Measurements from ENCODE around the gene TGFB1.
"Not testable (repeated sequence)": the region's sequence is repeated elsewhere in the genome, so short reads cannot be mapped to it uniquely, and the experiment has no call there.

TGFB1 gene

DNA sequence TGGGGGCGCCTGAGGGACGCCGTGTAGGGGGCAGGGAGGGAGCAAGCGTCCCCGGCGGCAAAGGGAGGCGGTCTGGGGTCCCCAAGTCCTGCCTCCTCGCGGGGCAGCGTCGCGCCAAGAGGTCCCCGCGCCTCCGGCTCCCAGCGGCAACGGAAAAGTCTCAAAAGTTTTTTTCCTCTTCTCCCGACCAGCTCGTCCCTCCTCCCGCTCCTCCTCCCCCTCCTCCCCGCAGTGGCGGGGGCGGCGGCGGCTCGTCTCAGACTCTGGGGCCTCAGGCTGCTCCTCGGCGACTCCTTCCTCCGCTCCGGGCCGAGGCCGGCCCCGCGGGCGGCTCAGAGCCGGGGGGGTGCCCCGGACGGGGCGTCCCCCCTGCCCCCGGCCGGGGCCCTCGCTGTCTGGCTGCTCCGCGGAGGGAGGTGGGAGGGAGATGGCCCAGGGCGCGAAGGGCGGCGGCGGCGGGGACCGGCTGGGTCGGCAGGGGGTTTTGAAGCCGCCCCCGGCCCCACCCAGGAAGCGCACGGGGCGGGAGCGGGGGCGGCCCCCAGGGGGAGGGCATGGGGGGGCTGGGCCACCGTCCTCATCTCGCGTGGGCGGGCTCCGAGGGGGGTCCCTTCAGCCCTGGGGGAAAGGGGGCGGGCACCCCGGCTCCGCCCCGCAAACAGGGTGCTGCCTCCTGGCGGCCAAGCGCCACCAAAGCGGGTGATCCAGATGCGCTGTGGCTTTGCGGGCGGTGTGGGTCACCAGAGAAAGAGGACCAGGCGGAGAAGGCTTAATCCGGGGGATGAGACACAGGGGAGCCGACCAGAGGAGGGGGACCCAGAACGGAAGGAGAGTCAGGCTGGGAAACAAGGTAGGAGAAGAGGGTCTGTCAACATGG lies at the start of gene TGFB1:
TSS of gene TGFB1 (minus strand) at position 457 of the 877 bp plus-strand sequence. CDS start 878 bp downstream, outside the sequence.
- peak in 2 of 3 experiments; percentile 42 to 67 for DNase-seq

DNA sequence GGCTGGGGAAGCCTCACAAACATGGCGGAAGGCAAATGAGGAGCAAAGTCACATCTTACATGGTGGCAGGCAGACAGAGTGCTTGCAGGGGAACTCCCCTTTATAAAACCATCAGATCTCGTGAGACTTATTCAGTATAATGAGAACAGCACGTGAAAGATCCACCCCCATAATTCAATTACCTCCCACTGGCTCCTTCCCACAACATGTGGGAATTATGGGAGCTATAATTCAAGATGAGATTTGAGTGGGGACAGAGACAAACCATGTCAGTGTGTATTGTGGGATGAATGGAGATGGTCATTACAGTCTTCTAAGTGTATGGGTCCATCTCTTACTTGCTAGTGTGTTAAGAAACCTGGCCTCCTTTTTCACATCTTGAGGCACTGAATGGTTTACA lies 48.3 kb upstream of the TGFB1 start:
- no peak for DNase-seq

DNA sequence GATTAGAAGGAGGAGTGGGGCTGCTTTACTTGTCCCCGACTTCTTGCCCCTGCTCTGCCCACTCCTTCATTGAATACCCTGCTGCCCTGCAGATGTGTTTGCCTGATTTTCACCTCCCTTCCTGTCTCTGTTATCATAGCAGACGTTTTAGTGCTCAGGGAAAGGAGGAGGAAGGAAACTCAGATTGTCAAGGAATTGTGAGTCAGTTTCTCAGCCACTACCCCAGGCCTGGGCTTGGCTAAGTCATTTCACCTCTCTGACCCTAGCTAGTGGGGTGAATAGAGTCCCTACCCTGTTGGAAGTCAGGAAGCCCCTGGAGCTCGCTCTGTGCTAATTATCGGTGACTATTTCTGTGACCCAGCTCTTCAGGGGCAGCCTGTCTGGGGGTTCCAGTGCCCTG lies 47.8 kb upstream of the TGFB1 start:
- DNase-seq = no peak

DNA sequence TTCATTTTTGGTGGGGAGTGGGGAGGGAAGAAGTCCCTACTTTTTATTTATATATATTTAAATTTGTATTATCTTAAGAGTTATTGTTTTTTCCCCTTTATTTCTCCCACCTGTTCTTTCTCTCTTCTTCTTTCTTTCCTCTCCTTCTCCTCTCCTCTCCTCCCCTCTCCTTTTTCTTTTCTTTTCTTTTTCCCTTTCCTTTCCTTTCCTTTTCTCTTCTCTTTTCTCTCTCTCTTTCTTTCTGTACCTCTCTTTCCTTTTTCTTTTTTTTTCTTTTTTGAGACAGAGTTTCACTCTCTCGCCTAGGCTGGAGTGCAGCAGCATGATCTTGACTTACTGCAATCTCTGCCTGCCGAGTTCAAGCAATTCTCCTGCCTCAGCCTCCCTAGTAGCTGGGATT lies 45.8 kb upstream of the TGFB1 start:
- DNase-seq = no peak

DNA sequence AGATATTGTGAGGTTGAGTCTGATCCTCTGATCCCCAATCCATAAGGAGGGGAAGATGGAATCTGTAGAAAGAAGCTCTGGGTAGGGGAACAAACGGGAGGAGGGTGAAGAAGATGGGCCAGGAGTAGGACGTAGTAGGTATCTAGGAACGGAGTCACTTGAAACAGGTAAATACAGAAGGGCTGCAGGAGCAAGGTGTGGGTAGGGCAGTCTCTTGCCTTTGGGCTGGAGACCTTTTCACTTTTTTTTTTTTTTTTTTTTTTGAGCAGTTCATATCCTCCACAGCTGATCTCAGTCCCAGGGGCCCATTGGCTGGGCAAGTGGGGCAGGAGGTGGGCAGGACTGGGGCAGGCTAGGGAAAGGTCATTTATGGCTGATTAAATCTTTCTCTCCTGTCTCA lies 45.4 kb upstream of the TGFB1 start:
- no peak for DNase-seq

DNA sequence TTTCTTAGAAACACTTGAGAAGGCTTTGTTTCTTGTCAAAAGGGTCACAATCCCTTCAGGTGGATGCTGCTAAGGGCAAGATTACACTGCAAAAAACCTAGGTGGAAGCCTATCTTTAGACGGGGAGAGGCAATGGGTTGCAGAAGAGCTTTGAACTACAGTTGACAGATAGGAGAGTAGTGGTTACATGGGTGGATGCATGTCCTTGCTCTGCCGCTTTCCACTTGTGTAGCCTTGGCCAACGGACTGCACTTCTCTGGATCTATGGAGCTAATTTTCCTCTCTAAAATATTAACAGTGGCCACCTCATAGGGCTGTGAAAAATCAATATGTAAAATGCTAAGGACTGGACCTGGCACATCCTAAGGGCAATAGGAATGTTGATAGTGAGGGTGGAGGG lies 44.9 kb upstream of the TGFB1 start:
- peak in 1 of 3 experiments; percentile 13 for DNase-seq

DNA sequence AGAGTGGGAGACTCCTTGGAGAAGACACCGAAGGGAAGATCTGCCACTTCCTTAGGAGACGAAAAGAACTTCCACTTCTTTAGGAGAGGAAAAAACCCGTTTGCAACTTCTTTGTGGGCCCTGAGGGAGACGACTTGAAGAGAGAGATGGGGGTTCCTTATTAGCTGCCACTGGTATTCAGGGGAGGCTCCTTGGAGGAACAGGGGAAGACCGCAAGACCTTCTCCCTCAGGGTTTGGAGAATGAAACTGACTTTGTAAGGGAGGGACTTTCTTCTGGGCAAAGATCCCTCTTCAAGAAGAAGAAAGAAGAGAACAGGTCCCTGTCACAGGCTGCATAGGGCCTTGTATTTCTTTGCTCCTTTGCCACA lies 44.3 kb upstream of the TGFB1 start:
- DNase-seq = no peak

DNA sequence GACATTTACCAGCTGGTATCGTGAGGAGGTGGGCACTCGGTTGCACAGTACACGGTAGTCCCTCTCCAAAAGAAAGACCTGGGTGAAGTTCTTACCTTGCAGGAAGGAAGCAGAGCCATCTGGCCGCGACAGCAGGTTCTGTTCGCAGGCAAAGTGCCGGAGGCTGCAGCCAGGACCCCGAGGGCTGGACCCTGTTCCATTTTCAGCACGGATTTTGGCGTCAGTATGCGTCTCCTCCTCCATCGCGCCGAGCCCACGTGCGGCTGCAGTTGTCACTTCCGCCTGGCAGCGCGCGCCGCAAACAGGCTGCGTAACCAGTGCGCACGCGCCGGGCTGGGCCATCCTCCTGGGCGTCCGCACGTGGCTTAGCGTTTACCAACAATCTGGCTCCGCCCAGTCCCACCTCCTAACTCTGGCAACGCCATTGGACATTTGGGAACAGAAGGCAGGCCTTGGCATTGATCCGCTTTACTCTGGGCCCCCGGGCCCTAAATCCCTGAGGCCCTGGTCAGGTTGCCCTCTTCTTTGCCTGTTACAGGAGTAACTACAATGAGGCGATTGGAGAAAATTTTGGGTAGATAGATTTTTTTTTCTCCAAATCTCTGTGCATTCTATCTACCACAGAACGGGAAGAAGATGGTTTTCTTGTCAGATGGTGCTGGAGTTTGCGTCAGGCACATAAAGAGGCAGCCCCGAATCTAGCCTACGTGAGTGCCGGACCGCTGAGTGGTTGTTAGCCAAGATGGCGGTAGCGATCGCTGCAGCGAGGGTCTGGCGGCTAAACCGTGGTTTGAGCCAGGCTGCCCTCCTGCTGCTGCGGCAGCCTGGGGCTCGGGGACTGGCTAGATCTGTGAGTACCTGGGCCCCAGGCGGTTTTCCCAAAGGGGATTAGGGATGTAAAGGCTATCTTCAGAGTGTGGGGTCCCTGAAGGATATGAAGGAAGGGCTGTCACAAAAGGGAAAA lies 43.6 kb upstream of the TGFB1 start, which contains the start of the genes BCKDHA and EXOSC5:
TSS of gene BCKDHA (plus strand) at position 733 of the 964 bp plus-strand sequence. CDS start at position 743, 10 bp downstream.
TSS of gene EXOSC5 (minus strand) at position 274 of the 964 bp plus-strand sequence. CDS start at position 243, 31 bp downstream.
- peak; percentile 99 to 100 (median 100) for DNase-seq

DNA sequence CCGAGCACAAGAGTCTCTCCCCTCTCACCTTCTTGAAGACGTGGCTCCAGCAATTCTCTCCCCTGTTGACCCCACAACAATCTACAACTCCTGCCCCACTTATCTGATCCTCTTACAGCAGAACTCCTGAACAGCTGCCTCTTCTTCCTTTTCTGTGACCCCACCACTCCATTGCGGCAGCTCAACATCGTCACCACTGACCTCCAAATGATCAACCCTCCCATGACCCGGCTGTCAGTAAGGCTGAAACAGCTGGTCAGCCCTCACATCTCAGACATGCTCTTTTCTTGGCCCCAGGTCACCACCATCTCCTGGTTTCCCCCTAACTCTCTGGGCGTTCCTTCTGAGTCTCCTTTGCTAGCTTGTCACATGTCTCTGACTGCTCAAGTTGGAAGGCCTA lies 41.6 kb upstream of the TGFB1 start:
- no peak for DNase-seq

DNA sequence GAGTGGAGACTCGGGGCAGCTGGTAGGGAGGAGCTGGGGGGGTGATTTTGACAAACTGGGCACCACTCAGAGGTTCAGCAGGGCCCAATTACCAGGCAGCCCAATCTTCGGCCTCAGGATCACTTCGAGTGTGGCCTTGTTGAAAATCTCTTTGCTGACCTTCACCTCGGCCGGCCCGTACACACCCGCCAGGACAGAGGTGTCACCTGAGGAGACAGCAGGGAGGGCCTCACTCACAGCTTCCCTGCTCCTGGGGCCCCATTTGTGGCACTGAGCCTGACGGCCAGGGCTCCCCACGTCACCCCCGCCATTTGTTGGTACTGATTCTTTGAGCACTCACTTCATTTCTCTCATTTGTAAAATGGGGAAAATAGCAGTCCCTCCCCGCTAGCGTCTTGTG lies 39.1 kb upstream of the TGFB1 start:
- DNase-seq = no peak

DNA sequence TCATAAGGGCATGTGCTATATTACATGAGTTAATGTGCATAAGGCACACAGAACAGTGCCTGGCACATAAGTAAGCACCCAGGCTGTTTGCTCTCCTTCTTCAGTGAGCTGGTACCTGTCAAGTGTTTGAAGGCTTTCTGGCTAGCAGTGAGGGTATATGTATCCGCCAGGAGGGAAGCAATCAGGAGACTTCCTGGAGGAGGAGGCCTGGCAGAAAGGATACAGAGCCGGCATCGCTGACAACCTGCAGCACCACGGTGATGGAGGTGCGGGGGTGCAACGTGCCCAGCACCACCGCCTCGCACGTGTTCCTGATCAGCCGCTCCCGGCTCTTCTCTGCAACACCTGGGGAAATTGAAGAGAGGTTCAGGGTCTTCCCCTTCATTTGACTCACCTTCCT lies 37.9 kb upstream of the TGFB1 start:
- DNase-seq = no peak

DNA sequence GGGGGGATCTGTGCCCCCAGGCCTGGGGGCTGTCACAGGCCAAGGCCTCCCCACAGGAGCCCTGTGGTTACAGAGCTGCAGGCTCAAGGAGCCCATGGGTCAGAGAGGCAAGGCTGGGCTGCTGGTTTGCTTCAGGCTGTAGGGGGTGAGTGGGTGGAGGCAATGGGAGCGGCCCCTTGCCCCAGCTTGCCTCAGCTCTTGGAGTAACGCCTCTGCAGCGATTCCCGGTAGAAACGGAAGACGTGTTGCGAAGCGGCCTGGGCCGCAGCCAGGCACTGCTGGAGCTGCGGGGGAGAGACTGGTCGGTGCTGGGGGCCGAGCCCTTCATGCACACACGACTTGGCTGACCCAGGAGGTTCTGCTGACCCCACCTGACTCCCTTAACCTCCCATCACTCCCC lies 32.7 kb upstream of the TGFB1 start:
- no peak for DNase-seq

DNA sequence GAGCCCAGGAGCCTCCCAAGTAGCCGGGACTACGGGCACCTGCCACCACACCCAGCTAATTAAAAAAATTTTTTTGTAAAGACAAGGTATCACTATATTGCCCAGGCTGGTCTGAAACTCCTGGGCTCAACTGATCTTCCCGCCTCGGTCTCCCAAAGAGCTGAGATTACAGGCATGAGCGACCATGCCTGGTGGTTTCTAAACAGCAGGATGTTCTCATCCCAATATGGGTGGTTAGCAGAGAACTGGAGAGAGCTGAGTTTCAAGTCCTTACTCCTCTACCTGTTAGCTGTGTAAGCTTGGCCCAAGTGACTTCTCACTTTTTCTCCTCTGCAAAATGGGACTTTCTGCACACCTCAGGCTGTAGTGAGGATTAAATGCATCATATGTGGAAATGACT lies 30.6 kb upstream of the TGFB1 start:
- no peak for DNase-seq

DNA sequence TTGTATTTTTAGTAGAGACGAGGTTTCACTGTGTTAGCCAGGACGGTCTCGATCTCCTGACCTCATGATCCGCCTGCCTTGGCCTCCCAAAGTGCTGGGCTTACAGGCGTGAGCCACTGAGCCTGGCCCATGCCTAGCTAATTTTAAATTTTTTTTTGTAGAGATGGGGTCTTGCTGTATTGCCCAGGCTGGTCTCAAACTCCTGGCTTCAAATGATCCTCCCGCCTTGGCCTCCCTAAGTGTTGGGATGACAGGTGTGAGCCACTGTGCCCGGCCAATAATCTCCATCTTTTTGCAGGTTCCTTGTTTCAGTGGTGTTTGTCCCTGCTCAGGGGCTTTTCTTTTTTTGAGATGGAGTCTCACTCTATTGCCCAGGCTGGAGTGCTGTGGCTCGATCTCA lies 27.8 kb upstream of the TGFB1 start:
- not testable (repeated sequence) for DNase-seq

DNA sequence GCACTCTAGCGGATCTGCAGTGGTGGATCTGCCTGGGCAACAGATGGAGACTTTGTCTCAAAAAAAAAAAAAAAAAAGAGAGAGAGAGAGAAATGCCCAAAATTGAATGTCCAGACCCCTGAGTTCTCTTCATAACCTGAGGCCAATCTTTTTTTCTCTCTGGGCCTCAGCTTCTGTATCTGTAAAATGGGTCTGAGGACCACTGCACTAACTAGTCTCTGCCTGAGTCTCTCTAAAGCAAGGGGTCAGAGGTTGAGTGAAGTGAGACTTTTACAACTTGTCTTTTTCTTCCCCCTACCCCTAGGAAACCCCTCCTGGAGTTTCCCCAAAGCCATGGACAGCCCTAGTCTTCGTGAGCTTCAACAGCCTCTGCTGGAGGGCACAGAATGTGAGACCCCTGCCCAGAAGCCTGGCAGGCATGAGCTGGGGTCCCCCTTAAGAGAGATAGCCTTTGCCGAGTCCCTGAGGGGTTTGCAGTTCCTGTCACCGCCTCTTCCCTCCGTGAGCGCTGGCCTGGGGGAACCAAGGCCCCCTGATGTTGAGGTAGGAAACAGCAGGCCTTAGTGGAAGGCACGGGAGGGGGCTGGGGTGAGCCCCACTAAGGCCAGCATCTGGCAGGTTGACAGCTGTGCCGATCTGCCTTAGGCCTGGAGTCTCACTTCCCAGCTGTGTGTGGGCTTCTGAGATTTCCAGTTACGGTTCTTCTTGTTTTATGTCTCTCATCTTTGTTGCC lies 24.4 kb upstream of the TGFB1 start:
- no peak for DNase-seq

DNA sequence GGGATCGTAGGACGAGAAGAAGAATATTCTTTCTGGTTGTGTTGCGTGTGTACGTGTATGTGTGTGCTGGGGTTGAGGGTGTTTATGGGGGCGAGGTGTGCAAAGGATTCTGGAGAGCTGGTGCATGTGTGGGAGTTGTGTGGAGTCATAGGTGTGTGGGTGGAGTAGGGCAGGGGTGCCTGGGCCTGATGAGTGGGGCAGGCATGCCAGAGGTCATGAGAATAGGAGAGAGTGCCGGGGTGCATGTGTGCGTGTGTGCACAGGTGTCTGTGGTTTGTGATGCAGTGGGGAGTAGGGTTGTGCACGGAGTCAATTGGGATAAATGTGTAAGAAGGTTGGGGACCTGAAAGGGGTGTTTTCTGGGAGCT lies 23.3 kb upstream of the TGFB1 start:
- no peak for DNase-seq

DNA sequence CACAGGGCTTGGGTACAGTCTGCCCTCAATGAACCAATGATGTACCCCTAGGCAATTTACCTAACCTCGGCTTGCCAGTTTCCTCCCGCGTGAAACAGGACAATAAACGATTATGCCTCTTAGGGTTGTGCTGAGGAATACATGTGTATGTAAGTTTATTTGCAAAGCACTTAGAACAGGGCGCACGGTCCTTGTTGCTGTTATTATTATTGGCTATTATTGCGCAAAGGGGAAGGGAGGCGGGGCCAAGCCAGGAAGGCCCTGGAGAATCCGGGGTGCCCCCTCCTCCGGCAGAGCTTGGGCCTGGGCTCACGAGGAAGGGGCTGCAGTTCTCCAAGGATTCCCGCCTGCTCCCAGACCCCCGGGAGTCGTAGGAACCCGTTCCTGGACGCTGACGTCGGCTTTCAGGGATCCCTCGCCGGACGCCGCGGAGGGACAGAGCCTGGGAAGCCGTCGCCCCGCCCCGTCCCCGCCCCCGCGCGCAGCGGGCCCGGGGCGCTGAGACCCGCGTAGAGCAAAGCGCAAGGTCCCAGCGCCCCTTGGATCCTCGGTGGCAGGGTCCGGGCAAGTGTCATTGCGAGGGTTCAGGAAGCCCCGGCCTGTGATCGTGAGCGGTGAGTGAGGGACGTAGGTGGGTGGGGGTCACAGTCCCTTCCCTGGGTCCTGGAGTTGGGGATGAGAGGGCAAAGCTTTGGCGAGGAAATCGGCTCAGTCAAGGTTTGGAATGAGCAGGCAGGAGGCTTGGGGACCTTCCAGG lies 22.7 kb upstream of the TGFB1 start, which contains the start of gene TMEM91:
TSS of gene TMEM91 (plus strand) at position 293 of the 757 bp plus-strand sequence. CDS start 1,777 bp downstream, outside the sequence.
- peak in 1 of 3 experiments; percentile 19 for DNase-seq

DNA sequence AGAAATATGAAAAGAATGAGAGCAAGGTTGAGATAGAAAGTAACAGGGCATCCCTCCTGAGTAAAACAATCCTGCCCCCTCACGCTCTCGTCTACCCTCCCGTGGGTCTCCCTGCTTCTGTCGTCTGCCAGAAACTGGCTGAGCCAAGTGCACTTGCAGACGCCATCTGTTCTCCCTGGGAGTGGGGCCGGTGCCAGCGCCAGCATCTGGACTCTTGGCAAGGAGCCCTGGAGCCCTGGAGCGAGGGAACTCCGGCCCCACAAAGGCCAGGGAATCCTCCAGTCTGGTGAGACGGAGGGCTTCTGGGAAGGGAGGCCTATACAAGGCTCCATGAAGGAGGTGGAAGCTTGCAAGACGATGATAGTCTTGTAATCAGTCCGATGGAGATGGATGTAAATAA lies 20.3 kb upstream of the TGFB1 start:
- DNase-seq = peak; percentile 67 to 85 (median 76)

DNA sequence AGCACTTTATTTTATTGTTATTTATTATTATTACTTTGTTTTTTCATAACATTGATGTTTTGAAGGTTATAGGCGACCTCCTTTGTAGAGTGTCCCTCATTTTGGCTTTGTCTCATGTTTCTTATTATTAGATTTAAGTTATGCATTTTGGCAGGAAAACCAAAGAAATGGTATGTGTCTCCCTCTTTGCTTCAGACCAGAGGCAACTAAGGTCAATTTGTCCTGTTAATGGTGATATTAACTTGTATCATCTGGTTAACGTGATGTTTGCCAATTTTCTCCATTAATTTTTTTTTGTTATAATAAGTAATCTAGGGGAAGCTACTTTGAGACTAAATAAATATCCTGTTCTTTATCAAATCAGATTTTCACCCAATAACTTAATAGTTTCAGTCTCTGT lies 18.8 kb upstream of the TGFB1 start:
- no peak for DNase-seq

DNA sequence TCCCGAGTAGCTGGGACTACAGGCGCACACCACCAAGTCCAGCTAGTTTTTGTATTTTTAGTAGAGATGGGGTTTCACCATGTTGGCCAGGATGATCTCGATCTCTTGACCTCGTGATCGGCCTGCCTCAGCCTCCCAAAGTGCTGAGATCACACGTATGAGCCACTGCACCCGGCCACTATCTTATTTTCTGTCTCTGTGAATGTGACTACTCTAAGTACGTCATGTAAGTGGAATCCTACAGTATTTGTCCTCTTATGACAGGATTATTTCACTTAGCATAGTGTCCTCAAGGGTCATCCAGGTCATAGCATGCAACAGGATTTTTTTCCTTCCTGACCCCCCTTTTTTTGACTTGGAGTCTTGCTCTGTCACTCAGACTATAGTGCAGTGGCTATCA lies 17.8 kb upstream of the TGFB1 start:
- no peak for DNase-seq

DNA sequence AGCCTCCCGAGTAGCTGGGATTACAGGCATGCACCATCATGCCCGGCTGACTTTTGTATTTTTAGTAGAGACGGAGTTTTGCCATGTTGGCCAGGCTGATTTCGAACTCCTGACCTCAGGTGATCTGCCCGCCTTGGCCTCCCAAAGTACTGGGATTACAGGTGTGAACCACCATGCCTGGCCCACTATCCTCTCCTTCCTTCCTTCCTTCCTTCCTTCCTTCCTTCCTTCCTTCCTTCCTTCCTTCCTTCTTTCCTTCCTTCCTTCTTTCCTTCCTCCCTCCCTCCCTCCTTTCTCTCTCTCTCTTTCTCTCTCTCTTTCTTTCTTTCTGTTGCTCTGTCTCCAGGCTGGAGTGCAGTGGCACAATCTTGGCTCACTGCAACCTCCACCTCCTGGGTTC lies 17.4 kb upstream of the TGFB1 start:
- DNase-seq = not testable (repeated sequence)

DNA sequence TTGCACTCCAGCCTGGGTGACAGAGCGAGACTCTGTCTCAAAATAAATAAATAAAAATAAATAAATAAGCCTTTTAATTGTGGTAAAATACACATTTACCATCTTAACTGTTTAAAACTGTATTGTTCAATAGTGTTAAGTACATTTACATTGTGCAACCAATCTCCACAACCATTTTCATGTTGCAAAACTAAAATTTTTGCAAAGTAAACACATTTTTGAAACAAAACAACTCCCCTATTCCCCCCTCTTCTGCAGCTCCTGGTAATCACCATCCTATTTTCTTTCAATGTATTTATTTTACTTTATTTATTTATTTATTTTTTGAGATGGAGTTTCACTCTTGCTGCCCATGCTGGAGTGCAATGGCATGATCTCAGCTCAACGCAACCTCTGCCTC lies 16.0 kb upstream of the TGFB1 start:
- no peak for DNase-seq
